Renal cortical epithelial cell (primary cell): ENCODE results near the gene JAZF1. TPM values are rescaled to one million over a fixed set of nuclear protein-coding genes. Genes with fewer than 3 reads are reported as not detected.

ENCODE experiments used
- DNase-seq: peaks from one replicate; pipeline ENCODE4 v3.0.0-alpha.2; 2011; ENCODE audit warnings: low read depth
- total RNA-seq: library from RNA; depleted of rRNA; stranded (reverse); fragments of >200 nt; gene quantifications from 2 replicates; pipeline ENCODE4 v1.2.3, GENCODE V29; 2014

The JAZF1 gene
- total RNA-seq, 1 donor from 2014 or later: 9.6 TPM

DNA sequence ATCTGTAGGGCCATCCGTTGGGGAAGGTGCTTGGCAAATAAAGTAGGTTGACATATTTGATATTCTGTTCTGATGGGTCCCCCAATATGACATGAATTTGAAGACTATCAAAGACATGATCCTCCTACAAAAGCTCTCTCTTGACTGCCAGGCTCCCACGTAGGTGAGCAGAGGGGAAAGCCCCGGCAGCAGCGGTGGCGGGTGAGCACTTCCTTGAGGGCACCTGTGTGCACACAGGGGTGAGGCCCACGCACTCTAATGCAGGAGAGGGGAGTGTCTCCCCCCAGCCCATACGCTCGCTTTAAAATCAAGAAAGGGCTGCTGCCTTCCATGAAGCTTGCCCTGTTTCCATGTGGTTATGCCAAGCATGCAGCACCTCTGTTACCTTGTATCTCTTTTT, 340.3 kb downstream of the JAZF1 start:
- DNase-seq: no peak

DNA sequence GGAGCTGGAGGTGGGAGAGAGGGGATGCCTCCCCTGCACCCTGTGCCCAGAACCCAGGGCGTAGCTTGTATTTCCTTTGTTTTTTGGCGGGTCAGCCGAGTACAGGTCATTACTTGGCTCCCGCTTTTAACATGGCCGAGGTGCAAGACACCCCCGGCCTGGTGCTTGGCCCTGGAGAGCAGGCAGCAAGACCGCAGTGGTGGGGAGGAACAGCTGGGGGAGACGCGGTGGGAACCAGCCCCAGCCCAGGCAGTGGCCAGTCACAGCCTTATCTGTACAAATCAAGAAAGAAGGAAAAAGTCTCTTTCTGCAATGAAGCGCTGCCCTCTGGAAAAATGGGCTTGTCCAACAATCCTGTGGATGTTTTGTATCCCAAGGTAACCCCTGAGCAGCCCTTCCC, 341.5 kb downstream of the JAZF1 start:
- no peak for DNase-seq

DNA sequence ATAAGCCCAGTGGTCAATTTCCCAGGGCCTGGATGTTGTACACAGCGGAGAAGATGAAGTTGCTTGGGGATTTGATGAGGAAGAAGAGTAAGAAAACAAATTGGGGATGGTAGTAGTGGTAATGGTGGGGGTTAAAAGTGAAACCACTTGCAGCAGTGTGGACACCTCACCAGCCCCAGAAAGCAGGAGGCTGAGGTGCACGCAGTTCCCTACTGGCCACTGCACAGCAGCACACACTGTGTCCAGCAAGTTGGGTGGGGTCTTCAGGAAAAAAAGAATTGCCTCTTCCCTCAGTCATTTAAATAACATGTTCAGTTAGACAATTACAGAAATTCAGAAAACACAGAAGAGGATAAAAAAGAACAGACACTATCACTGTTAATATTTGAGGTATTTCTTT, 344.1 kb downstream of the JAZF1 start:
- DNase-seq: no peak

DNA sequence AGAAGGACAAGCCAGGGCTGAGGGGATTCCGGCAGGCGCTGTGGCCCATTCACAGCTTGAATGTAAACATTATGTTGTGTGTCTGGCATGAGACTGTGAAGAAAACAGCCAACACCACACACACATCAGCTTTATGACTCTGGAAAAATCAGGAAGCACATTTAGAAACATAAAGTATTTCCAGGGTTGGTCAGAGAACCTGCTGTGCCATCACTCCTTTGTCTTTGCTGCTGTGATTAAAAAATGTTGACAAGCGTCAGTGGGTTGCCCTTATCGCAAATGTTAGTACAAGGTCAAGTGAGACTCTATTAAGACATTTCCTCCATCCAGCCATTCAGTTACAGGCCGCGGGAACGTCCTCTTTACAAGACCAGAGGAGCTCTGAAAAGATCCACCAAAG, 345.2 kb downstream of the JAZF1 start:
- DNase-seq: no peak

DNA sequence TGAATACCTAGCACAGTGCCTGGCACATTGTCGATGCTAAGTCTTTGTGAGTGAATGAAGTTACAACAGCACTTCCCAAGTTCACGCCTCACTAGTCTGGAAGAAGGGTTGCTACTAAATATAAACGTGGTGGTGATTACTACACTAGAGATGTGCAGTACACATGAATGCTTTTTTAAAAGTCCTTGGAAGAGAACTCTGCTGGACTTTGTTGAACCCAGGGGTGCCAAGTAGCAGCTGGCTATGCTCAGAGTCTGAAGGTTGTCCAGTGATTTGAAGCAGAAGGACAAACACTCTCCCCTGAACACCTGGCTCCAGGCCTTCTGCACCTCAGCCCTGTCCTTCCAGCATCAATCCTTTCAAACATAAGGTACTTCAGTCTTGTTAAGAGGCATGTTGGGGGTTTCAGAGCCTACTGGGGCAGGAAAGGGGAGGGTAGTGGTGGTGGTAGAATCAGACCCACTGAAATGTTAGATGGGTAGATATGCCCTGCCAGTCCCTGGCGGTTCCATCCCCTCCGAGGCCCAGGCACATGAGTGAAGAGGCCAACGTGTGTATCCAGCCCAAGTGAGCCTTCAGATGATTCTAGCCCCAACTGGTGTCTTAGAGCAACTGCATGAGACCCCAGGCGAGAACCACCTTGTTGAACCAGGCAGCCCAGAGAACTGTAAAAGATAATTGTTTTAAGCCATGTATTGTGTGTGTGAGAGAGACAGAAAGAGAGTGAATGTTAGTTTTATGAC, 346.2 kb downstream of the JAZF1 start:
- DNase-seq: peak; percentile 30

GRCh38 chr7:27826357-27826756, 354.2 kb downstream of the JAZF1 start:
- DNase-seq: no peak

DNA sequence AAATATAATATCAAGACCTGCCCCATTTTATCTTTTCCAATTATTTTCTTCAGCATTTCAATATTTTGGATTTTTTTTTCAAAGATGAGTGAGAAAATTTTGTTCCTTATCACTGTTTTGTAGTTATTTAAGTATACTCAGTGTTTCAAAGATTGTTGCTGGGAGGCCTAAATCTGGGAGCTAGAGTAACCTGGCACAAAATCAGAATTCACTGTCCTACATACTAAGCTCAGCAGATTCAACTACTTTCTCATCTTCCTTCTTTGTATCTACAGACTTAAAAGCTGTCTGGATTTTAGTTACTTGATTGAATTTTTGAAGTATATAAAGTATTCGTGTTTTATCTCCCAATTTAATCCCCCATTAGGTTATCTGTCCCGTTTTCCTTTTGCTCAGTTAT, 354.7 kb downstream of the JAZF1 start:
- DNase-seq: no peak

DNA sequence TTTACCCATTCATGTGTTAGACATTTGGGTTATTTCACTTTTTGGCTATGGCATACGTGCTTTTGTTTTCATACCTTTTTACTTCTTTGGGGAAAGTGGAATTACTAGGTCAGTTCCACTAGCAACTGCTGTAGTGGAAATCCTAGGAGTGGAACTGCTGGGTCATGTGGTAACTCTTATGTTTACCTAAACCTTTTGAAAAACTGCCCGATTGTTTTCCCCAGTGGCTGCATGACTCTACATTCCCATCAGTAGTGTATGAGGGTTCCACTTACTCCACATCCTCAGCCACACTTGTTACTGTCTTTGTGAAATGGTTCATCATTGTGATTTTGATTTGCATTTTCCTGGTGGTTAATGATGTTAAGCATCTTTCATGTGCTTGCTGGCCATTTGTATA, 358.4 kb downstream of the JAZF1 start:
- no peak for DNase-seq

GRCh38 chr7:27812706-27813105, 367.9 kb downstream of the JAZF1 start:
- no peak for DNase-seq

- DNase-seq: no peak
Measured at GRCh38 chr7:27810186-27810585, 370.4 kb downstream of the JAZF1 start.

DNA sequence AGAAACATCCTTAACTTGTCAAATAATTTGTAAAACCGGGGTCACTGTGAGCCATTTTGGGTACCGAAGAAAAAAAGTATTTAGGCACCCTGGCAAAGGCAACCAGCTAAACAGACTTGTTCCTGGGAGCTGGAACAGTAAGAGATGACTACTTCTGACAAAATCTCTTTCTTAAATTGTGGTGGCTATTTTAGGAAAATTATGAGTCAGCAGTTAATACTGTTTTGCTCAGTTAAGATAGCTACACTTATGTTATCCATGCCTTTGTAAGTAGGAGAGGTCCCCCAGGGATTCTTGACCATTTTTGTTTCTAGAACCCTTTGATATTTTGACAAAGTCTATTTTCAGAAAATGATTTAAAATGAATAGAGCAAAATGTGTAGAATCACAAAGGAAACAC, 372.0 kb downstream of the JAZF1 start:
- peak; percentile 18 for DNase-seq

DNA sequence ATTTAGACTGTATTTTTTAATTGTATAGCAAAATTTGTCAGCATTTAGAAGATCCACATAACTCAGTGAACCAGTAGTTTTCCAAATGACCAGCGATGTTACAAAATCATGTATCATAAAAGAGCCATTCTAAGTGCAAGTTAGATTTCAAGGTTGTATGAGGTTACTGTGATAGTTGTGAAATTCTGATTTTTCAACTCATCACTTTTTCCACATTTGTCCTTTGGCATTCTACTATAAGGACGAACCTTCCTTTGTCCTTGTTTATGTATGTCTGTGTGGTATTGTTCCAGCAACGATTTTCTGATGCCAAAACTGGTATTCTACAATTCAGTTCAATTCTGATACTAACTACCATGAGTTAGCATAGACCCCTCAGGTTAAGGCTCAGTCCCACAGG, 376.5 kb downstream of the JAZF1 start:
- no peak for DNase-seq

DNA sequence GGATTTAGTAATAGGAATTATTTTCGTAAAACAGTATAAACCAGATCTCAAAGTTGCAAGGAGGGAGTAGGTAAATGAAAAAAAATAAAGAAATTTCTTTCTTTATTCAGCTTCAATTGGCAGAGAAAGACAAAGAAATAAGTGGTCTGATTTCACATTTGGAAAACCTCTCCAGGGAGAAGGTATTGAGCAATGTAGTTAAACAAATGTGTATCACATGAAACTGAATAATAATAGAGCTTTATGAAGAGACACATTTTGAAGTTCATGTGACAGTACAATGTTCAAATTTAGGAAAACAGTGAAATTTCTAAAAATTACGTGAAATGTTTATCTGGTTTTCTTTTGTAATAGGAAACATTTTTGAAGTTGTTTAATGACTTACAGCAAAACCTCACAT, 377.6 kb downstream of the JAZF1 start:
- DNase-seq: no peak

DNA sequence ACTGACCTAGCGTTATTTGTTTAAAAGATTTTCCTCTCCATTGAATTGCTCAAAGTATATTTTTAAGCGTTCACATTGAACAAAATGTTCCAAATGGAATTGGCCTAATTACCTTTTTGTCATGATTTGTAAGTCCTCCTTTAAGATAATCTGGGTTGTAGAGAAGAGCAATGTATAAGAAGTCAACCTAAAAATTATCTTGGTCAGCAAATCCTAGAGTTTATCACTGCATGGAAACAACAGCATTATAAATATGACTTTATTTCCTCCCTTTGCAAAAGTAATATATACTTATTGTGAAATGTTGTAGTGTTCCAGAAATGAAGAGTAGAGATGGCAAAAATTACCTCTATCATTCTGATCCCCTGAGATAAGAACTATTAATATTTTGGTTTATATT, 381.4 kb downstream of the JAZF1 start:
- no peak for DNase-seq

DNA sequence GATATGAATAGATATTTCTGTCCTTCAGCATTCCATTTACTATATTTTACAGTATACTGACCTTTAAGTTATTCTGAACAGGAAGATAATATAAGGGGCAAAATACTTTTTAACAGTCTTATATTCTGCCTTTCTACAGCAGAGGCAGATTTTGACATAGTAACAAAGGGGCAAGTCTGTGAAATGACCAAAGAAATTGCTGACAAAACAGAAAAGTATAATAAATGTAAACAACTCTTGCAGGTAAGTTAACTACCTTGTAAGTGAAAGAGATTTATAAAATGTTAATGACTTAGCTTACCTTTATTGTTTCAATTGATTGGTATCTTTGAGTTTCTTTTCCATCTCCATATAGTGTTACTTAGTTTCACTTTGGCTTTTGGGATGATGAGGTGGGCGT, 384.6 kb downstream of the JAZF1 start:
- no peak for DNase-seq

GRCh38 chr7:27793780-27794179, 386.8 kb downstream of the JAZF1 start:
- DNase-seq: no peak

- no peak for DNase-seq
Measured at GRCh38 chr7:27788437-27788836, 392.2 kb downstream of the JAZF1 start.

- peak; percentile 83 for DNase-seq
Measured at GRCh38 chr7:27784399-27785053, 396.1 kb downstream of the JAZF1 start.

DNA sequence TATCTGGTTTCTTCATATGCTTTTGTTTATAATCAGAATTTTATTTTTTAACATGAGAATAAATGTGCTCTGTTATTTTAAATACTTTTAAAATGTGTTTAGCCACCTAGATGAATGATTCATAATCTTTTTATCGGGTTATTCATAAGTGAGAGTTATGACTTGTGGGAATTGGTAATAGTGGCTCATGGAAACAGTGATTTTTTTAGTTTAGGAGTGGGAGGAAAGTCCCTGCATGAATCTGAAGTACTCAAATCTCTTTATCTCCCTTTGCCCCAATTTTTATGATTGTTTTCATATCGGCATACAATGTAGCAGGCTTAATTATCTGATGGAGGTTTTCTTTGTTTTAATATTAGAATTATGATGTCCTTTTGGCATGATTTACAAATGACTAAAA, 397.7 kb downstream of the JAZF1 start:
- no peak for DNase-seq

- no peak for DNase-seq
Measured at GRCh38 chr7:27781188-27781587, 399.4 kb downstream of the JAZF1 start.
